Measurements from ENCODE around the gene CYP4V2.

CYP4V2 gene

DNA sequence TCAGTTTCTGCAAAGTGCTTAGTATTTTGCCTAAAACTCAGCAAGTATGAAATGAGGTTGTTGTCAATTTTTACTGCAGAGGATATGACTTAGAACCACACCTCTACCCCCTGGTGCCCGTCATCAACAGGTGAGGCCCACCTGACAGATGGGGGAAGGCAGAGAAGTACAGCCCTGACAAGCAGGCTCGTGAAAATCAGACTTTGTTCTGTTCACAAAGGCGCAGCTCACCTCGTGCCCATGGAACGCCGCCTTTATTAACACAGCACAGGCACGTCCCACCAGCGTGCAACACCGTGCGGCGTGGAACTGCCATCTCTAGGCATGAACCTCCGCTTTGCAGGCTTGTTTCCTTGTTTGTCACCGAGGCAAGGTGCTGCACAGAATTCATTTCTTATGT lies 13.3 kb downstream of the CYP4V2 start:
- TF ChIP-seq, protein P1, sequence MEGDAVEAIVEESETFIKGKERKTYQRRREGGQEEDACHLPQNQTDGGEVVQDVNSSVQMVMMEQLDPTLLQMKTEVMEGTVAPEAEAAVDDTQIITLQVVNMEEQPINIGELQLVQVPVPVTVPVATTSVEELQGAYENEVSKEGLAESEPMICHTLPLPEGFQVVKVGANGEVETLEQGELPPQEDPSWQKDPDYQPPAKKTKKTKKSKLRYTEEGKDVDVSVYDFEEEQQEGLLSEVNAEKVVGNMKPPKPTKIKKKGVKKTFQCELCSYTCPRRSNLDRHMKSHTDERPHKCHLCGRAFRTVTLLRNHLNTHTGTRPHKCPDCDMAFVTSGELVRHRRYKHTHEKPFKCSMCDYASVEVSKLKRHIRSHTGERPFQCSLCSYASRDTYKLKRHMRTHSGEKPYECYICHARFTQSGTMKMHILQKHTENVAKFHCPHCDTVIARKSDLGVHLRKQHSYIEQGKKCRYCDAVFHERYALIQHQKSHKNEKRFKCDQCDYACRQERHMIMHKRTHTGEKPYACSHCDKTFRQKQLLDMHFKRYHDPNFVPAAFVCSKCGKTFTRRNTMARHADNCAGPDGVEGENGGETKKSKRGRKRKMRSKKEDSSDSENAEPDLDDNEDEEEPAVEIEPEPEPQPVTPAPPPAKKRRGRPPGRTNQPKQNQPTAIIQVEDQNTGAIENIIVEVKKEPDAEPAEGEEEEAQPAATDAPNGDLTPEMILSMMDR (IDR thresholded peaks at IDR 0.05; ENCODE audit: insufficient read depth, low read depth, low read length, missing control alignments) = no peak
- H3K4me3 ChIP-seq (ENCODE audit: low read length) = peak overlapping the region; percentile 49
- DNase-seq (ENCODE audit: low read depth) = peak; percentile 25

DNA sequence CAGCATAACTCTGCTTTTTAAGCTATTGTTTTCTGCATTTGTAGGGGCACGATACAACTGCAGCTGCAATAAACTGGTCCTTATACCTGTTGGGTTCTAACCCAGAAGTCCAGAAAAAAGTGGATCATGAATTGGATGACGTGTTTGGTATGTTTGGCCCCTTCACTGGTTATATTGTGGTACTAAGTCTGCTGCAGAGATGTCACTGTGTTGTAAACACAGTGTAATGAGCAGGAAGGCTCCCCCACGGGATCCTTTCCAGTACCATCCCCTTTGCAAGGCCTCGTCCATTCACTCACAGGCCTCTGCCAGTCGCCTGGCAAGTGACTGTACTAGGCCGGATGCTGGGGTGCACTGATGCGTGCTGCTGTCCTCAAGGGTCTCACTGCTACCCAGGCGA lies 13.8 kb downstream of the CYP4V2 start:
- TF ChIP-seq, protein P1 (IDR thresholded peaks at IDR 0.05; ENCODE audit: insufficient read depth, low read depth, low read length, missing control alignments) = no peak
- H3K4me3 ChIP-seq (ENCODE audit: low read length) = peak overlapping the region; percentile 49
- DNase-seq (ENCODE audit: low read depth) = no peak

DNA sequence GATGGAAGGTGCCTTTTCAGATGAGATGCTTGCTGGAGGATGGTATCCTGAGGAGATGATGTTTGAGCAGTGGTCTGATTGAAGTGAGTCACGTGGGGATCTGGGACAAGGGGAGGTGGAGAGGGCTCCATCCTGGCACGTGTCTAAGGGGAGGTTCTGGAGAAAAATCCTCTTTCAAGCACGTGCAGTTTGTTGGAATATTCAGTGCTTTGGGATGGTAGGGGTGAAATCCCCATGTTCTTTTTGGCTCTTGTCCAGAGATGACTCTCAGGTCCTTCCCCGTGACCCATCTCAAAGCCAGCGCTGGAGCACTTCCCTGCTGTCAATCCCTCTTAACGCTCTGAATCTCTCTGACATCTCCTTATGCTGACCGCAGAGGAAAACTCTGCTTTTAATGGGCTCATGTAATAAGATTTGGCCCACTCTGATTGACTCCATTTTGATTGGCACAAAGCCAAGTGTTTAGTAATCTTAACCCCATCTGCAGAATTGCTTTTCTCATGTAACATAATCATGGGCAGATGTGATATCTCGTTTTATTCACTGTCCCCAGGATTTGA lies 25.2 kb downstream of the CYP4V2 start:
- TF ChIP-seq, protein P1 (IDR thresholded peaks at IDR 0.05; ENCODE audit: insufficient read depth, low read depth, low read length, missing control alignments) = no peak
- H3K4me3 ChIP-seq (ENCODE audit: low read length) = no peak overlapping the region
- DNase-seq (ENCODE audit: low read depth) = no peak

GRCh38 chr4:186217733-186218293 lies 26.4 kb downstream of the CYP4V2 start:
- no peak overlapping the region for H3K4me3 ChIP-seq (ENCODE audit: low read length)
- no peak for DNase-seq (ENCODE audit: low read depth)
- TF ChIP-seq, protein P1 (IDR thresholded peaks at IDR 0.05; ENCODE audit: insufficient read depth, low read depth, low read length, missing control alignments) = no peak

- TF ChIP-seq, protein P1 (IDR thresholded peaks at IDR 0.05; ENCODE audit: insufficient read depth, low read depth, low read length, missing control alignments) = no peak
- no peak overlapping the region for H3K4me3 ChIP-seq (ENCODE audit: low read length)
- no peak for DNase-seq (ENCODE audit: low read depth)
These were observed 30.3 kb downstream of the CYP4V2 start for GRCh38 chr4:186221624-186222023.

GRCh38 chr4:186225848-186226247 lies 34.5 kb downstream of the CYP4V2 start:
- H3K4me3 ChIP-seq (ENCODE audit: low read length) = no peak overlapping the region
- no peak for DNase-seq (ENCODE audit: low read depth)
- TF ChIP-seq, protein P1 (IDR thresholded peaks at IDR 0.05; ENCODE audit: insufficient read depth, low read depth, low read length, missing control alignments) = no peak
